GM18870 (cell line): ENCODE measurements around the gene NGFR.
"Not testable (repeated sequence)": the region's sequence is repeated elsewhere in the genome, so short reads cannot be mapped to it uniquely, and the experiment has no call there.

ENCODE experiments used
- ATAC-seq: cut with Tn5 transposase; IDR thresholded peaks from one replicate; pipeline ENCODE4 v1.9.1; 2021; ENCODE audit warnings: moderate library complexity; ENCODE audit not compliant: unreplicated experiment

Gene NGFR

DNA sequence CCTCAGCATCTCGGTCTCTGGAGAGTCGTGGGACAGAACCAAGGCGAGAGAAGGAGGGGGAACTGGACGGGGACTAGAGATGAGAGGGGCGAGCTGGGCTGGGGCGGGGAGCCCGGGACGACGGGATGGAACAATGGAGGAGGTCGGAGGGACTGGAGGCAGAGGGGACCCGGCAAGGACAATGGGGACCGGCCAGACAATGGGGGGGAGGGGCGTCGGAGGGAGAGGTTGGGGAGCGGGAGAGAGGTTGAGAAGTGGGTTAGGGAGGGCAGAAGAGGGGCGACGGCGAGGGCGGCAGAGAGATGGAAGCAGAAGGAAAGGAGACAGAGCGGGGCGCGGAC is 719 bp downstream of the NGFR start:
- no peak for ATAC-seq

DNA sequence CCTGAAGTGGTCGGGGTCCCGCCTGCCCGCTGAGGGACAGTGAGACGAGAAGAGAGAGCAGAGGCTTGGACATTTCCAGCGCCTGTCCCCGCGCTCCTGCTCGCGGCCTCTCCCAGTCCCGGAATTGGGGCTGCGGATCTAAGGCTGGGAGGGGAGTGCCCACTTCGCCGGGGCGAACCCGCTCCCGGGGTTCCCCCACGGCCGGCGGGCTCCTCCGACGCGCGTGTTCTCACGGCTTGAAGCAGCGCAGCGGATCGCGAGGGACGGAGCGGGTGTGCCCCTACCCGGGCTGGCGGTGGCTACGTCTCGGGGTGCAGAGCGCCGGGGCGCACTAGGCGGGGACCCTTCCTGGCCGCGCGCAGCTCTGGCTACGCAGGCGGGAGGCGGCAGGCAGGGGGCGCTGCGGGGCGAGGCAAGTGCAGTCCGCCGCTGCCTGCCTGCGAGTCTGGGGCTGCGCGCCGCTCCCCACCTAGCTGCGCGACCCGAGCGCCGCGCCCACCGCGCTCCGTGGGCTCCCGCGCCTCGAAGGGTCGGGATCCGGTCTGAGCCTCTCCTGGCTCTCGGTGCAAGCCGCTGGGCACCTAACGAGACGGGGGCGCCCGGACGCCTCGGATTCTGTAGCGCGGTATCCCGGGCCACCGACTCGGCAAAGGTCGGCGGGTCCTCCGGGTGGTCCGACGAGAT is 1.2 kb downstream of the NGFR start:
- ATAC-seq = no peak

GRCh38 chr17:49496867-49497147 is 1.7 kb downstream of the NGFR start:
- ATAC-seq = no peak

DNA sequence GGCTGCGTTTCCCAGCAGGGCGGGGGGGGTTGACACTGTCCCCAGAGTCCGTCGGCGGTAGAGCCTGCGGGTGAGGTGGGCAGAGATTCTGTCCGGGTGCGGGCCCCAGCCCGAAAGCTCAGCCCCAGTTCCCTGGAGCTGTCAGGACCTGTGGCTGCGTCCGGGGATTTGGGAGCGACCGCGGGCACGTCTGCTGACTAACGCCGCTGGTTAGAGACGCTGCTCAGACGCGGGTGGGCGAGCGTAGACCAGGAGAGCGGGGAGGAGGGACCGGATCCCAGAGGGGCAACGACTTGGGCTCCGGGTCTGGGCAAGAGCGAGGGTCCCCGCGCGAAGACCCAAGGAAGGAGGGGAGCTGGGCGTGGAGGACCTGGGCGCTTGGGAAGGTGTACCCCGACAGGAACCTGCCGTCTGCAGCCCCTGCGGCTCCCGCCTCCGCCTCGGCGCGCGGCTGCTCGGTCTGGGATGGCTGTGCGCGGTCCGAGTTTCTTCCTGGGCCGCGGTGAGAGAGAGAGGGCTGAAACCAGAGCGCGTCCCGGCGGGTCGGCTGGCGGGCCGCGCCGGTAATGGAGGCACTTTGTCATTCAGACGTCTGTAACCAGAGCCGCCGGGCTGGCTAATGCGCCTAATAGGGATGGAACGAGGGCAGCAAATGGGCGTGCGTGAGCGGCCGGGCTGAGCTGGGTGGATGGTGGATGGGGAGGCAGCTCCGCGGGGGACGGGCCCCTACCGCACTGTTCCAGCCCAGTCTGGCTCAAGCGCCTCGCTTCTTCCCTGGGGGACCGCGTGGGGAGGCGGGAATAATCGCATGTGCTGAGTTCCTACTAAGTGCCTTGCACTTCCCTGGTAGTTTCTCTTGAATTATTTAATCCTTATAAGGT is 2.3 kb downstream of the NGFR start:
- ATAC-seq = no peak

DNA sequence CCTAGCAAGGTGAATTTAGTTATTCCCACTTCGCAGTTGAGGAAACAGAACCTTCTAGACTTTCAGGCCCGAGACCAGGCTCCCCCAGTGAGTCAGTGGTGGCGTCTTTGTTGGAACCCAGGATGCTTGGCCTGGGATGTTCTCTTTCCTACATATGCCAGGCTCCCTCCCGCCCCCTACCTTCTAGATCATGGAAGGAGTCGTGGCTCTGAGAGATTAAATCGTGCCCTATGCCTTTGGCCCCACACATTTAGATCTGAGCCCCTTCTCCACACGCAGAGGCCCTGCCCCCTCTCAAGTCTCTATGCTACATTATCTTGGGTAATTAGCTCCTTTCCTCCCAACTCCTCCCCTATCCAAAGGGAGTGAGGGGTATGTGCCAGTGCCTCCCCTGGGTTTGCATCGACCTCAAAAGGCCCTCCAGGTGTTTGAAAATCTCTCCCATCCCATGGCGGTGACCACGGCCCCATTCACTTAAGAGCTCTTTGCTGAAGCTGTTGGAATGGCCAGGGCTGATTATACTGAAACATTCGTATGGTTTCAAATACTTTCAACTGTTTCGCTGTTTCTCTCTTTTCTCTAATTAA is 3.0 kb downstream of the NGFR start:
- ATAC-seq = no peak

GRCh38 chr17:49501496-49501895 is 6.4 kb downstream of the NGFR start:
- no peak for ATAC-seq

- ATAC-seq = no peak
Measured at GRCh38 chr17:49502254-49502653, 7.2 kb downstream of the NGFR start.

DNA sequence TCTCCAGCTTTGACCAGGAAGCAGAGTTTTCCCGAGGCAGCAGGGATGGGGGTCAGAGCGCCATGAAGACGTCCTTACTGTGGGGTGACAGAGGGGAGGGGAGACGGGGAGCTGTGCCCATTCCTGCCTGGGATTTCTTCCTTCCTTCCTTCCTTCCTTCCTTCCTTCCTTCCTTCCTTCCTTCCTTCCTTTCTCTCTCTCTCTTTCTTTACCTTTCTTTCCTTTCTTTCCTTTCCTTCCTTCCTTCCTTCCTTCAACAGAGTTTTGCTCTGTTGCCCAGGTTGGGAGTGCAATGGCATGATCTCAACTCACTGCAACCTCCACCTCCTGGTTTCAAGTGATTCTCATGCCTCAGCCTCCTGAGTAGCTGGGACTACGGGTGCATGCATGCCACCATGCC is 7.6 kb downstream of the NGFR start:
- not testable (repeated sequence) for ATAC-seq

DNA sequence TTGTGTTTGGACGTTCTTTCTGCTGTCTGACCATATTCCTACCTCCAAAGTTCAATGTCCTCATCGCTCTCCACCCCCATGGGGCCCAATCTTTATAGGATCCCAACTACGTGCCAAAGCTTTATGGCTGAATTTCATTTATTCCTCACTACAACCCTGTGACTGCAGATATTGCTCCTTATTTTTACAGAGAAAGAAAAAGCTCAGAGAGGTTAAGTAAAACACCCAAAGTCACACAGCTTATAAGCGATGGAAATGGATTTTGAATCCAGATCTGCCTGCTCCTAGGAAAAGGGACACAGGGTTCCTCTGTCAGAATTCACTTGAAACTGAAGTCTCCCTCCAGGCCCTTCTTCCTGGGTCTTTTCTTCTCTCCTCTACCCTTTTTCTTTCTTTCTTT is 9.3 kb downstream of the NGFR start:
- no peak for ATAC-seq

DNA sequence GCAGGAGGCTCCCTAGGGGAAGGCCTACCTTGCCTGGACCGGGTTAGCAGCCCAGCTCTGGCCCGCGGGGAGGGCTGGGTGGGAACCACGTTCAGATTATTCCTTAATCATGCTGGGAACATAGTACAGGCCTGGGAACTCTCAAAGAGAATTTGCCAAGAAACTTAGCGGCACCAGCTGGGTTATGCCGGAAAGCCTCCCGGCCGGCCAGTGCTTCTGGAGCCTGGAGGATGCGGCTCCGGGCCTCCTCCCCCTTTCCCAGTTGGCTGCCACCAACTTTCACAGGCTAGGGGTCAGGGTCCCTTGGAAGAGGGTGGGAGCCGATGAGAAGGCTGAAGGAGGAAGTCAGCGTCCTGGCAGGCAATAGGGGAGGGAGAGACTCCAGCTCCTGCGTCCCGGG is 10.8 kb downstream of the NGFR start:
- no peak for ATAC-seq

DNA sequence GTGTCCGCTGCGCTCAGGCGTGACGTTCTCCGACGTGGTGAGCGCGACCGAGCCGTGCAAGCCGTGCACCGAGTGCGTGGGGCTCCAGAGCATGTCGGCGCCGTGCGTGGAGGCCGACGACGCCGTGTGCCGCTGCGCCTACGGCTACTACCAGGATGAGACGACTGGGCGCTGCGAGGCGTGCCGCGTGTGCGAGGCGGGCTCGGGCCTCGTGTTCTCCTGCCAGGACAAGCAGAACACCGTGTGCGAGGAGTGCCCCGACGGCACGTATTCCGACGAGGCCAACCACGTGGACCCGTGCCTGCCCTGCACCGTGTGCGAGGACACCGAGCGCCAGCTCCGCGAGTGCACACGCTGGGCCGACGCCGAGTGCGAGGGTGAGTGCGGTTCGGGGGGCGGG is 11.2 kb downstream of the NGFR start:
- no peak for ATAC-seq

DNA sequence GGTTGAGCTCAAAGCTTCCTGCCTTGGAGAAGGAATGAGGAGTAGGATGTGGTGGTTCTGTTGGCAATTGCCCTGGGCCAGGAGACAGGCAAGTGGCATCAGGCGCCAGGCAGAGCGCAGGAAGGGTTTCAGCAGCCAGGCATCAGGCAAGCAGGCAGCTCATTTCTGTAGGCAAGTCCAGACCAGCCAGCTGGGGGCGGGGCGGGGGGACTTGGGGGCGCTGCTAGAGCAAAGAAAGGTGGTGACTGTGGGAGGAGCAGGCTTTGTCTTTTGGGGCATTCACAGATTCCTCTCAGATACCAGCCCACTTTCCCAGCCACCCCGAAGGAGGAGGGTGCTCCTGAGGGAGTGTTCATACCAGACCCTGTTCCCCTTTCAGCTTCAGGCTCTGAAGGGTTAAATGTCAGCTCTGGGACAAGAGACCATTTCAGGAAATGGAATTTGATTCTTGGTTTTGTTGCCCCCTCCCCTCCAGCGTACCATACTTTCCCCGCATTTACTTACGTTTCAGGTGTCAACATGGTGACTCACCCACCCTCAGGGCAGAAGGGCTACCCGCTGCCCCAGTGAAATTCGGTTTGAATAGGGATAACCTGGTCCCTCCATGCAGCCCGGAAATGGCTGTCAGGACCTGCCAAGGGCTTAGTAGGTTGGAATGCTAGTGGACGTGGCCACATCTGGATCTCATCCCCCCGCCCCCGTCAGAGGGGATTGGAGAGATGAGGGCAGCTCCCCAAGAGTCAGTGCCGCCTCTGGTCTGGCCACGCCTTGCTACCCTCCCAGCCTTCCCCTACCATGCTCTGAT is 13.2 kb downstream of the NGFR start:
- ATAC-seq = no peak

DNA sequence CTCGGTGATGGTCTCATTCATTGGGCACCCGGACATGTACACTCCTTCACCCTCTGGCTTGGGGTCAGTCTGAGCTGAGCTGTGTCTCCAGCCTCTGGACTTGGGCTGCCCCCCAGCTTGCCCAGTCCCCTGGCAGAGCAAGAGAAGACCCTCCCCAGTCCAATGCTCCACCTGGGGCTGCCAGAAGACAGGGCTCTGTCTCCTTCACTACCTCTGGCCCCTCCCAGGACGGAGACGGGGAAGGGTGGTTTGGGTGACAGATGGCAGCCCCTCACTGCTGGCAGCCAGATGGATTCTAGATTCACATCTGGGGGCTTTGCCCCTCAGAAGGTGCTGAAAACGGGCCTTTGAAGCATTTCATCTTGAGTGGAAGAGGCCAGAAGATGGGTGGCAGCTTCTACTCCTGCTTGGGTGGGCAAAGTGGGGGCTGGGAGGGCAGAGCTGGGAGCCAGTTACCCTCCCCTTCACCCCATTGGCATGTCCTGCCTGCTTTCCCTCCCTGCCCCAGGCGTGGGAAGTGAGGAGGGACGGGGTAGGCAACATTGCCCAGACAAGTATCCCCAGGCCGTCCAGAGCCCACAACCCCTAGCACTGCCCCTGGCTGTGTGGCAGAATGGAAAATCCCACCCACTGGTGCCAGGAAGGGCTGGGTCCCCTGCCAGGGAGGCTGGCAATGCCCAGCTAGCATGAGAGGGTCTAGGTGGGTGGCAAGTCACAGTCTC is 13.9 kb downstream of the NGFR start:
- no peak for ATAC-seq

GRCh38 chr17:49509588-49509917 is 14.5 kb downstream of the NGFR start:
- no peak for ATAC-seq

GRCh38 chr17:49510059-49510719 is 15.1 kb downstream of the NGFR start:
- no peak for ATAC-seq

DNA sequence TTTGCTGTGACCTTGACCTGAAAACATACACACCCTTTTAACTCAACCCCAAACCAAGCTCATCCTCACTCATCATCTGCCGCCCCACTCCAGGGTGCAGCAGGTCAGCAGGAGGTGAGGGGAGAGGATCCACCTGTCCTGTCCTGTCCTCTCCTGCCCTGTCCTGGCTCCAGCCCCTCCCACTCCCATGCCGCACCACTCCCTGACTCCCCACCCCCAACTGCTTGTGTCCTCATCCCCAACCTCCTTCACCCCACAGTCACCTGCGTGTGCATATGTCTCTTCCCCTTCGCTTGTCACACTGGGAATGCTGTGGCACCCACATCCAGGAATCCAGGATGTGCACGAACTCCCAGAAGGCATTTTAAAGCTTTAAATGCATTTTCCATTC is 15.6 kb downstream of the NGFR start:
- ATAC-seq = no peak

- no peak for ATAC-seq
Measured at GRCh38 chr17:49511810-49512209, 16.7 kb downstream of the NGFR start.

DNA sequence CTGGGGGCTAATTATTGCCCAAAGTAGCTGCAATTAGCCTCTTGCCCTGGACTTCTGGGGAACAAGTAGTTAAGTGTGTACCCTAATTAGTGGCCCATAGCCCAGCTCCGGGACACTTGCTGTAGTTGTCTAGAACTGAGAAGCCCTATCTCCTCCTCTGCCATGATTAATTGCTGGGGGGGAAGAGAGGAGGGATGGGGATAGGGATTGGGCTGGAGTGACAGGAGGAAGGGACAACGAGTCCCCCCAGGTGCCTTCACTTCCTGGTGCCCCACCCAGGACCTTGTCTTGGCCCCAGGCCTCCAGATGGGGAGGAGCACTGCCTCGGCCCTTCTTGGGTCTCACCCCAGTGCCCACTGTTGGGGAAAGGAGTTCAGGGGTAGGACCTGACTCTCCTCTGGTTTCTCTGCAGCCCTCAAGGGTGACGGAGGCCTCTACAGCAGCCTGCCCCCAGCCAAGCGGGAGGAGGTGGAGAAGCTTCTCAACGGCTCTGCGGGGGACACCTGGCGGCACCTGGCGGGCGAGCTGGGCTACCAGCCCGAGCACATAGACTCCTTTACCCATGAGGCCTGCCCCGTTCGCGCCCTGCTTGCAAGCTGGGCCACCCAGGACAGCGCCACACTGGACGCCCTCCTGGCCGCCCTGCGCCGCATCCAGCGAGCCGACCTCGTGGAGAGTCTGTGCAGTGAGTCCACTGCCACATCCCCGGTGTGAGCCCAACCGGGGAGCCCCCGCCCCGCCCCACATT is 17.4 kb downstream of the NGFR start:
- ATAC-seq = no peak

GRCh38 chr17:49513044-49513395 is 17.9 kb downstream of the NGFR start:
- ATAC-seq = no peak

- no peak for ATAC-seq
Measured at GRCh38 chr17:49513641-49514040, 18.5 kb downstream of the NGFR start.
